Transverse colon (tissue), 4 donors: ENCODE measurements around the gene MPHOSPH10. TPM values are rescaled to one million over a fixed set of nuclear protein-coding genes. Genes with fewer than 3 reads are reported as not detected.
"Not testable (repeated sequence)": the region's sequence is repeated elsewhere in the genome, so short reads cannot be mapped to it uniquely, and the experiment has no call there.

ENCODE experiments used
- DNase-seq: peaks from one replicate; pipeline ENCODE4 v3.0.0-alpha.2; 2019
- H3K27ac ChIP-seq, 4 donors: fragments of 200-600 bp; sonication (generic); 2 replicates each; pipeline ENCODE4 v1.5.1; 2016 to 2018; ENCODE audit warnings: inconsistent platforms in 4 of 4
- H3K27me3 ChIP-seq: fragments of 200-600 bp; sonication (generic); 2 replicates; pipeline ENCODE4 v1.5.1; 2017; ENCODE audit warnings: inconsistent platforms
- H3K36me3 ChIP-seq, 4 donors: fragments of 200-600 bp; sonication (generic); 2 replicates each; pipeline ENCODE4 v1.5.1; 2017 to 2019; ENCODE audit warnings: inconsistent platforms in 4 of 4
- H3K4me1 ChIP-seq, 4 donors: fragments of 200-600 bp; sonication (generic); 2 replicates each; pipeline ENCODE4 v1.5.1; 2017 to 2020; ENCODE audit warnings: inconsistent platforms in 4 of 4
- H3K4me3 ChIP-seq, 4 donors: fragments of 200-600 bp; sonication (generic); 1 replicate in 1 of 4; 2 replicates in 3 of 4; pipeline versions ENCODE4 v1.5.1 to v1.6.1; 2017 to 2019; ENCODE audit warnings: inconsistent platforms in 4 of 4
- H3K9me3 ChIP-seq, 2 donors: fragments of 200-600 bp; sonication (generic); 2 replicates each; pipeline ENCODE4 v1.5.1; 2017 to 2019; ENCODE audit warnings: inconsistent platforms in 2 of 2
- CTCF ChIP-seq, 5 experiments: fragments of 200-600 bp in 3 of 5; fragments of 450-650 bp in 2 of 5; sonication (generic) in 3 of 5; IDR thresholded peaks; 1 replicate in 2 of 5; 2 replicates in 3 of 5; pipeline ENCODE4 v1.5.1; 2016 to 2017; ENCODE audit warnings: antibody characterized with exemption in 5 of 5, inconsistent platforms in 3 of 5, mild to moderate bottlenecking in 2 of 5, moderate library complexity in 1 of 5
- EP300 ChIP-seq: sonication (generic); formaldehyde crosslinking; IDR thresholded peaks from one replicate; pipeline ENCODE4 v1.6.1; 2017; ENCODE audit warnings: antibody characterized with exemption, low read depth
- POLR2A ChIP-seq: fragments of 450-650 bp; IDR thresholded peaks from one replicate; pipeline ENCODE4 v1.6.1; 2016; ENCODE audit warnings: antibody characterized with exemption, mild to moderate bottlenecking, moderate library complexity
- POLR2AphosphoS5 ChIP-seq, 3 donors: sonication (generic); formaldehyde crosslinking; IDR thresholded peaks; one replicate each; pipeline ENCODE4 v1.6.1; 2016; ENCODE audit warnings: antibody characterized with exemption in 3 of 3
- WGBS, 2 donors: methylation state at CpG; one replicate each; pipeline ENCODE4 v1.1.5; 2018; ENCODE audit warnings: low coverage in 1 of 2; 5-methylcytosine and 5-hydroxymethylcytosine counted together
- in situ Hi-C, 4 donors: fragments of 200-750 bp; cut with MboI; loops; one replicate each; pipeline versions ENCODE4 v1.15.0 to v1.15.1; 2017; ENCODE audit warnings: low sequenced_read_pairs in 3 of 4, low pct_ligation_motif_present in 1 of 4, low pct_unique_long_range_greater_than_20kb in 1 of 4
- intact Hi-C: fragments of 100-400 bp; cut with DNase I; formaldehyde crosslinking; loops from one replicate; pipeline ENCODE4 v1.15.1; 2023; ENCODE audit warnings: low total_unique reads
- total RNA-seq, 4 donors: library from RNA; depleted of rRNA; stranded (reverse); fragments of >200 nt; gene quantifications; one replicate each; pipeline ENCODE4 v1.1.0, GENCODE V29; 2016

Gene MPHOSPH10
- total RNA-seq, 4 donors from 2014 or later = 7.5 to 22.9 (median 12.8) TPM

GRCh38 chr2:71126957-71127356, 3.5 kb upstream of the MPHOSPH10 start:
- WGBS, 2 donors = 74 to 88% methylated on average over 3 of the region's 3 CpGs
- DNase-seq = no peak
- H3K9me3 ChIP-seq = no peaks in the 10 kb centered on the region
- in situ Hi-C loops = no loop called here
- H3K36me3 ChIP-seq = peaks cover 0 to 5% (median 2%) of the 10 kb centered on the region in 4 donors
- no peak overlapping the region for H3K4me3 ChIP-seq
- H3K27ac ChIP-seq = no peak overlapping the region
- intact Hi-C loops = no loop called here
- H3K4me1 ChIP-seq = peaks cover 17 to 22% (median 20%) of the 10 kb centered on the region in 4 donors
- no peaks in the 10 kb centered on the region for H3K27me3 ChIP-seq
- TF ChIP-seq CTCF (IDR thresholded peaks at IDR 0.05) (no peak), POLR2AphosphoS5 (IDR thresholded peaks at IDR 0.05) (no peak), EP300 (no peak), POLR2A (no peak)

GRCh38 chr2:71129114-71129901, 1.1 kb upstream of the MPHOSPH10 start:
- peak overlapping the region; percentile 91 to 99 (median 96) for H3K27ac ChIP-seq
- no peaks in the 10 kb centered on the region for H3K27me3 ChIP-seq
- in situ Hi-C loops (no loop called here), intact Hi-C loops (no loop called here)
- H3K4me3 ChIP-seq = peak overlapping the region; percentile 55 to 92 (median 84)
- H3K9me3 ChIP-seq = no peaks in the 10 kb centered on the region
- 2 to 3% methylated on average over 10 to 18 of the region's 18 CpGs for WGBS, 2 donors
- peaks cover 22 to 27% (median 24%) of the 10 kb centered on the region in 4 donors for H3K4me1 ChIP-seq
- TF ChIP-seq POLR2AphosphoS5 (IDR thresholded peaks at IDR 0.05) = no peak
- no peak for TF ChIP-seq CTCF (IDR thresholded peaks at IDR 0.05)
- no peak for TF ChIP-seq EP300
- TF ChIP-seq POLR2A = no peak
- no peak for DNase-seq
- peaks cover 0 to 8% (median 3%) of the 10 kb centered on the region in 4 donors for H3K36me3 ChIP-seq

GRCh38 chr2:71129902-71130151, 607 bp upstream of the MPHOSPH10 start:
- intact Hi-C loops (no loop called here), in situ Hi-C loops (no loop called here)
- WGBS, 2 donors = 2% methylated on average over 17 of the region's 17 CpGs; no CpG with 5 or more reads in 1 of the 2 donors
- H3K4me1 ChIP-seq = peaks cover 22 to 27% (median 24%) of the 10 kb centered on the region in 4 donors
- peaks cover 0 to 13% (median 6%) of the 10 kb centered on the region in 4 donors for H3K36me3 ChIP-seq
- no peaks in the 10 kb centered on the region for H3K9me3 ChIP-seq
- peak overlapping the region; percentile 91 to 99 (median 96) for H3K27ac ChIP-seq
- TF ChIP-seq EP300 (no peak), CTCF (IDR thresholded peaks at IDR 0.05) (no peak), POLR2A (no peak), POLR2AphosphoS5 (IDR thresholded peaks at IDR 0.05) (no peak)
- H3K27me3 ChIP-seq = no peaks in the 10 kb centered on the region
- H3K4me3 ChIP-seq = peak overlapping the region; percentile 55 to 92 (median 84)
- peak; percentile 71 for DNase-seq

GRCh38 chr2:71130905-71131244, 441 bp downstream of the MPHOSPH10 start:
- Histone ChIP-seq H3K4me1 (peaks cover 22 to 27% (median 24%) of the 10 kb centered on the region in 4 donors), H3K27me3 (no peaks in the 10 kb centered on the region), H3K9me3 (no peaks in the 10 kb centered on the region), H3K27ac (peak overlapping the region; percentile 91 to 99 (median 96)), H3K36me3 (peaks cover 0 to 22% (median 10%) of the 10 kb centered on the region in 4 donors), H3K4me3 (peak overlapping the region; percentile 55 to 92 (median 84))
- TF ChIP-seq EP300 (no peak), POLR2A (no peak), CTCF (IDR thresholded peaks at IDR 0.05) (no peak), POLR2AphosphoS5 (IDR thresholded peaks at IDR 0.05) (no peak)
- in situ Hi-C loops (no loop called here), intact Hi-C loops (no loop called here)
- DNase-seq = no peak
- WGBS, 2 donors = 0 to 4% methylated on average over 3 to 4 of the region's 4 CpGs

GRCh38 chr2:71131387-71132166, 1.1 kb downstream of the MPHOSPH10 start:
- H3K36me3 ChIP-seq = peaks cover 0 to 29% (median 13%) of the 10 kb centered on the region in 4 donors
- H3K4me1 ChIP-seq = peaks cover 22 to 27% (median 24%) of the 10 kb centered on the region in 4 donors
- 42 to 58% methylated on average over 2 to 7 of the region's 7 CpGs for WGBS, 2 donors
- in situ Hi-C loops, intact Hi-C loops, DNase-seq, H3K9me3 ChIP-seq, H3K27me3 ChIP-seq: not testable (repeated sequence)
- peak overlapping the region in 3 of 4 donors; percentile 95 to 99 (median 98) for H3K27ac ChIP-seq
- peak overlapping the region in 3 of 4 donors; percentile 82 to 92 (median 87) for H3K4me3 ChIP-seq
